GM12872 (cell line): ENCODE results near the gene B3GNT9.

Source experiments
- CTCF ChIP-seq: IDR thresholded peaks from 3 replicates; pipeline ENCODE4 v1.5.1; 2011; ENCODE audit warnings: low read depth, mild to moderate bottlenecking, low read length, moderate library complexity; ENCODE audit not compliant: insufficient read depth

Gene B3GNT9

GRCh38 chr16:67150047-67150832 is 558 bp downstream of the B3GNT9 start:
- 0 out of 3 replicates have a peak, but pooled peaks have one; percentile 18 for TF ChIP-seq CTCF

GRCh38 chr16:67149276-67150046 is 1.3 kb downstream of the B3GNT9 start:
- no peak for TF ChIP-seq CTCF

DNA sequence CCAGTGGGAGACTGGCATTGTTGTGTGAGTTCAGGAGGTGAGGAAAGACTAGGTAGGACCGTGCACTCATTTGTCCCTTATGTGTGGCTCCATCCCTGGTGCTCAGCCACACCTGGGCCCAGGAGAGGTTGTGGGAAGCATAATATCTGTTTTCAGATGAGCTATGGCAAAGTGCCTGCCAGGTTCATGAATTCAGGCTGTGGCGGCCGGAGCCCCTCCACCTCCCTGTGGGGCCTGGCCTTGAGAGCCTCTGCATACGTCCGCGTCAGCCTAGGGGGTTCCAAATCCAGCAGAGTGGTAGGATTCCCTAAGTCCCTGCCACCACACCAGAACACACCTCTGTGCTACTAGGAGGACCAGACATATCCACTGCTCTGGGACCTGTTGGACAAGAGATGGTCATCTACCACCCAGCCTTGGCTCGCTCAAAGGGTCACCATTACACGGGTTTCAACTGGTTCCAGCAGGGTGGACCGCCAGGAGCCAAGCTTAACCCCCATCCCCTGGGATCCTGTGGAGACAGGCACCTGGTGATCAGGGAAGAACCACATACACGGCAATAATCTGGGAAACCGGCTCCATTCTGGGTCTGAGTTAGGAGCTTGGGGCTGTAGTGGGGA is 2.0 kb downstream of the B3GNT9 start:
- no peak for TF ChIP-seq CTCF

GRCh38 chr16:67148221-67148620 is 2.6 kb downstream of the B3GNT9 start:
- TF ChIP-seq CTCF = no peak

- TF ChIP-seq CTCF = no peak
Observed at GRCh38 chr16:67147437-67148140, 3.2 kb downstream of the B3GNT9 start.

DNA sequence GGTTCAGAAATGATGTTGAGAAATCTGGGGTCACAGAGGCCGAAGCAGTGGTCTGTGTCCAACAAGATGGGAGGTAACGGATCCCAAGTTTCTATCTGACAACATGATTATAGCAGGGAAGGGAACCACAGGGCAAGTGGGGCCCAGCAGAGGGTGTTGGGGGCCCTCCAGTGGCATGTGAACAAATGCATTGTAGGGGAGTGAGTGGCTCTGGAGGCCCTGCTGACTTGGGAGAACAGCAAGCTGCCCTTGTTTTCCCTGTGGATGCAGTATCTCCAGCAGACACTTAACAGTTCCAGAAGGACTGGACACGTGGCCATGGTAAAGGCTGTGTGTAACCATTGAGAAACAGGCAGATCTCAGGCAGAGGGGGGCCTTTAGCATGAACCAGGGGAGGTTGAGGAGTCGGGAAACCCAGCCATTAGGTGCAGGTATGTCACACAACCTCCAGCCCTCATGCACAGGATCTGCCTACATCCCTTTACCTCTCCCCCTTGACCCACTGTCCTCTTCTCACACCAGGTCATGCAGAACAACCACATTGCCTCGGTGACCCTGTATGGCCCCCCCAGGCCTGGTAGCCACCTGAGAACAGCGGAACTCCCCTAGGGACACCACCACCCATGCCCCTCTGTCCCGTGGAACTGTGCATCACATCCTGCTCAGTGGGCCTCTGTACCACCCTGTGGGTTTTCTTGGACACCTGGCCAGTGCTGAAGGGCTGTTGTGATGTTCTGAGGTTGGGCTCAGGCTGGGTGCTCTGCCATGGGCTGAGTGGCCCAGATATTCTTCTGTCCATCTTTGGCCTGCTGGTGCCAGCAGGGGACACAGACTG is 4.1 kb downstream of the B3GNT9 start:
- no peak for TF ChIP-seq CTCF
